H1 (cell line): ENCODE data around the gene ZBTB9. TPM values are rescaled to one million over a fixed set of nuclear protein-coding genes. Genes with fewer than 3 reads are reported as not detected.

Source experiments
- CTCF ChIA-PET: fragments of 300-600 bp; sonication (Branson Sonifier 250); formaldehyde crosslinking; loops from one replicate; lab custom pipeline; 2021; ENCODE audit not compliant: partially characterized antibody; lab: Charles Lee
- POLR2A ChIA-PET: fragments of 300-600 bp; sonication (Branson Sonifier 250); formaldehyde crosslinking; loops from one replicate; lab custom pipeline; 2021; ENCODE audit warnings: inconsistent platforms; ENCODE audit not compliant: partially characterized antibody; lab: Charles Lee
- DNase-seq, 2 experiments: peaks; one replicate each; pipeline versions ENCODE4 v3.0.0 to v3.0.0-alpha.2; 2010 to 2022; ENCODE audit warnings: low spot score in 2 of 2, low read depth in 1 of 2, mixed read lengths in 1 of 2
- FAIRE-seq: peaks from 2 replicates; lab custom pipeline; 2011; peaks lifted over from hg19 to GRCh38; lab: Jason Lieb, UNC
- H2AFZ ChIP-seq: 2 replicates; pipeline ENCODE4 v1.8.1; 2012; ENCODE audit warnings: low read length, inconsistent platforms
- H2AK5ac ChIP-seq: 2 replicates; pipeline ENCODE4 v1.6.1; 2013; ENCODE audit warnings: low read depth, low read length
- H2BK120ac ChIP-seq: replicated peaks from 2 replicates; pipeline ENCODE3; 2013; ENCODE audit warnings: low read depth, low read length, inconsistent platforms
- H2BK12ac ChIP-seq: 2 replicates; pipeline ENCODE4 v1.6.1; 2013; ENCODE audit warnings: low read depth, low read length
- H2BK15ac ChIP-seq: 2 replicates; pipeline ENCODE4 v1.6.1; 2013; ENCODE audit warnings: low read length
- H2BK20ac ChIP-seq: 2 replicates; pipeline ENCODE4 v1.6.1; 2013; ENCODE audit warnings: low read length
- H2BK5ac ChIP-seq: 2 replicates; pipeline ENCODE4 v1.6.1; 2013; ENCODE audit warnings: low read depth, low read length
- H3K14ac ChIP-seq: 2 replicates; pipeline ENCODE4 v1.6.1; 2013; ENCODE audit warnings: inconsistent platforms; ENCODE audit not compliant: insufficient read length
- H3K18ac ChIP-seq: 2 replicates; pipeline ENCODE4 v1.6.1; 2013; ENCODE audit warnings: low read length; ENCODE audit errors: extremely low read depth
- H3K23ac ChIP-seq: 2 replicates; pipeline ENCODE4 v1.6.1; 2013; ENCODE audit warnings: inconsistent platforms; ENCODE audit not compliant: insufficient read length
- H3K23me2 ChIP-seq: 2 replicates; pipeline ENCODE4 v1.6.1; 2013; ENCODE audit warnings: low read depth, low read length
- H3K27ac ChIP-seq: 2 replicates; pipeline ENCODE4 v1.6.1; 2011; ENCODE audit warnings: low read depth, low read length, inconsistent platforms
- H3K27me3 ChIP-seq, 4 experiments: replicated peaks in 1 of 4; 1 replicate in 1 of 4; 2 replicates in 3 of 4; pipeline versions ENCODE4 v1.6.1 to v1.8.1; 2011 to 2013; ENCODE audit warnings: low read length in 3 of 4, mild to moderate bottlenecking in 3 of 4, inconsistent platforms in 2 of 4, mixed read lengths in 2 of 4, moderate library complexity in 1 of 4; ENCODE audit not compliant: control insufficient read depth in 3 of 4, insufficient read depth in 3 of 4; ENCODE audit errors: extremely low read depth in 1 of 4
- H3K36me3 ChIP-seq, 4 experiments: 2 replicates each; pipeline versions ENCODE4 v1.6.1 to v1.8.1; 2011 to 2013; ENCODE audit warnings: mild to moderate bottlenecking in 4 of 4, low read length in 3 of 4, moderate library complexity in 2 of 4, control low read depth in 1 of 4, inconsistent platforms in 1 of 4; ENCODE audit not compliant: insufficient read depth in 4 of 4, control insufficient read depth in 2 of 4
- H3K4ac ChIP-seq: replicated peaks from 2 replicates; pipeline ENCODE3; 2013; ENCODE audit warnings: low read length, low read depth, mixed read lengths, inconsistent platforms; ENCODE audit not compliant: insufficient read length
- H3K4me1 ChIP-seq, 4 experiments: replicated peaks in 1 of 4; 1 replicate in 1 of 4; 2 replicates in 3 of 4; pipeline versions ENCODE4 v1.6.1 to v1.8.1; 2011 to 2013; ENCODE audit warnings: low read length in 3 of 4, inconsistent platforms in 2 of 4, mixed read lengths in 1 of 4; ENCODE audit not compliant: insufficient read depth in 4 of 4, control insufficient read depth in 3 of 4
- H3K4me2 ChIP-seq, 2 experiments: 2 replicates each; pipeline versions ENCODE4 v1.6.1 to v1.8.1; 2011 to 2013; ENCODE audit warnings: low read depth in 2 of 2, low read length in 2 of 2, control low read depth in 1 of 2, inconsistent platforms in 1 of 2, mild to moderate bottlenecking in 1 of 2; ENCODE audit not compliant: insufficient read depth in 1 of 2
- H3K4me3 ChIP-seq, 4 experiments: fragments of 200-600, 300-600 bp in 1 of 4; sonication (generic), shearing (Covaris generic), sonication (Bioruptor Twin) in 1 of 4; 2 replicates each; pipeline versions ENCODE4 v1.5.1 to v1.8.1; 2011 to 2016; ENCODE audit warnings: low read length in 4 of 4, low read depth in 3 of 4, control low read depth in 2 of 4, inconsistent platforms in 2 of 4, mild to moderate bottlenecking in 2 of 4, mixed read lengths in 1 of 4, moderate library complexity in 1 of 4; ENCODE audit not compliant: insufficient read depth in 2 of 4; ENCODE audit errors: extremely low read depth in 1 of 4
- H3K56ac ChIP-seq: replicated peaks from 2 replicates; pipeline ENCODE3; 2013; ENCODE audit warnings: low read depth, mild to moderate bottlenecking, mixed read lengths, low read length, inconsistent platforms; ENCODE audit not compliant: insufficient read length
- H3K79me1 ChIP-seq: 2 replicates; pipeline ENCODE4 v1.6.1; 2013; ENCODE audit warnings: low read depth, low read length, control low read depth
- H3K79me2 ChIP-seq, 2 experiments: 2 replicates each; pipeline versions ENCODE4 v1.6.1 to v1.8.1; 2012 to 2013; ENCODE audit warnings: low read length in 2 of 2, mild to moderate bottlenecking in 2 of 2, inconsistent platforms in 1 of 2; ENCODE audit not compliant: insufficient read depth in 2 of 2, control insufficient read depth in 1 of 2
- H3K9ac ChIP-seq, 4 experiments: replicated peaks in 1 of 4; 1 replicate in 1 of 4; 2 replicates in 3 of 4; pipeline versions ENCODE4 v1.6.1 to v1.8.1; 2011 to 2013; ENCODE audit warnings: low read depth in 3 of 4, low read length in 3 of 4, control low read depth in 2 of 4, mild to moderate bottlenecking in 2 of 4, moderate library complexity in 2 of 4, inconsistent platforms in 1 of 4; ENCODE audit errors: extremely low read depth in 1 of 4
- H3K9me3 ChIP-seq, 2 experiments: 2 replicates each; pipeline versions ENCODE4 v1.6.1 to v1.8.1; 2012 to 2013; ENCODE audit warnings: mild to moderate bottlenecking in 2 of 2, moderate library complexity in 2 of 2, control low read depth in 1 of 2, inconsistent platforms in 1 of 2, low read depth in 1 of 2, low read length in 1 of 2, mixed read lengths in 1 of 2; ENCODE audit not compliant: insufficient read depth in 2 of 2
- H4K20me1 ChIP-seq, 2 experiments: replicated peaks in 1 of 2; 2 replicates each; pipeline versions ENCODE3 to v1.8.1; 2011 to 2013; ENCODE audit warnings: inconsistent platforms in 2 of 2, low read length in 2 of 2, mild to moderate bottlenecking in 1 of 2; ENCODE audit not compliant: insufficient read depth in 2 of 2, control insufficient read depth in 1 of 2
- H4K5ac ChIP-seq: 2 replicates; pipeline ENCODE4 v1.6.1; 2013; ENCODE audit warnings: low read length, low read depth, mixed read lengths, inconsistent platforms; ENCODE audit not compliant: insufficient read length
- H4K8ac ChIP-seq: 2 replicates; pipeline ENCODE4 v1.8.0; 2013; ENCODE audit warnings: mild to moderate bottlenecking, moderate library complexity, low read length, inconsistent platforms; ENCODE audit not compliant: insufficient read depth; ENCODE audit errors: extremely low read depth
- H4K91ac ChIP-seq: replicated peaks from 2 replicates; pipeline ENCODE3; 2013; ENCODE audit warnings: low read length, mixed read lengths, inconsistent platforms; ENCODE audit not compliant: insufficient read length
- CBX8 ChIP-seq: fragments of 300-800, 300-1000 bp; sonication (generic); IDR thresholded peaks from 2 replicates; pipeline ENCODE4 v1.7.1; 2016; ENCODE audit warnings: low read depth, low read length, borderline replicate concordance
- CHD1 ChIP-seq: IDR thresholded peaks from 2 replicates; pipeline ENCODE4 v1.6.1; 2012; ENCODE audit warnings: low read depth, low read length, improper control_type of control experiment
- E2F6 ChIP-seq: IDR thresholded peaks from 2 replicates; pipeline ENCODE4 v1.6.1; 2012; ENCODE audit warnings: inconsistent platforms
- EP300 ChIP-seq, 2 experiments: IDR thresholded peaks; 1 replicate in 1 of 2; 2 replicates in 1 of 2; pipeline ENCODE4 v1.6.1; 2011 to 2012; ENCODE audit warnings: low read depth in 2 of 2, low read length in 2 of 2, mild to moderate bottlenecking in 2 of 2, borderline replicate concordance in 1 of 2, inconsistent platforms in 1 of 2, moderate library complexity in 1 of 2
- EZH2 ChIP-seq: fragments of 200-600 bp; sonication (generic); IDR thresholded peaks from 2 replicates; pipeline ENCODE4 v1.7.1; 2012; ENCODE audit warnings: low read depth, mild to moderate bottlenecking, moderate library complexity, low read length, inconsistent platforms; ENCODE audit not compliant: severe bottlenecking
- GABPA ChIP-seq: IDR thresholded peaks from 2 replicates; pipeline ENCODE4 v1.6.1; 2011; ENCODE audit warnings: mild to moderate bottlenecking, low read length, moderate library complexity, borderline replicate concordance; ENCODE audit not compliant: insufficient read depth
- KDM5A ChIP-seq: fragments of 200-600 bp; IDR thresholded peaks from 2 replicates; pipeline ENCODE4 v1.7.1; 2012; ENCODE audit warnings: mild to moderate bottlenecking, low read length, inconsistent platforms, mixed read lengths
- NANOG ChIP-seq: IDR thresholded peaks from 2 replicates; pipeline ENCODE4 v1.6.1; 2011; ENCODE audit warnings: low read length, low read depth, mild to moderate bottlenecking, inconsistent platforms; ENCODE audit not compliant: insufficient read depth, poor library complexity, severe bottlenecking
- RBBP5 ChIP-seq: IDR thresholded peaks from 2 replicates; pipeline ENCODE4 v1.7.1; 2012; ENCODE audit warnings: low read depth, mild to moderate bottlenecking, inconsistent platforms, low read length, moderate library complexity, borderline replicate concordance
- SAP30 ChIP-seq: fragments of 300-600 bp; sonication (generic); IDR thresholded peaks from 2 replicates; pipeline ENCODE4 v1.7.1; 2012; ENCODE audit warnings: low read length, moderate library complexity, mild to moderate bottlenecking, inconsistent platforms; ENCODE audit not compliant: insufficient read depth, insufficient replicate concordance
- SUZ12 ChIP-seq: fragments of 200-600 bp; sonication (generic); IDR thresholded peaks from 2 replicates; pipeline ENCODE4 v1.6.1; 2012; ENCODE audit warnings: mild to moderate bottlenecking, inconsistent platforms, low read length, moderate library complexity, mixed read lengths
- TCF12 ChIP-seq: IDR thresholded peaks from 2 replicates; pipeline ENCODE4 v1.6.1; 2011; ENCODE audit warnings: low read depth, mild to moderate bottlenecking, low read length
- WGBS, 2 experiments: shearing (Covaris generic) in 1 of 2; methylation state at CpG; one replicate each; pipeline versions ENCODE4 v1.1.6 to v1.1.7; 2013 to 2015; ENCODE audit warnings: low lambda C conversion rate in 2 of 2, mixed read lengths in 2 of 2, inconsistent platforms in 1 of 2, low coverage in 1 of 2, missing lambda C conversion rate in 1 of 2; ENCODE audit not compliant: insufficient replicate concordance in 2 of 2, insufficient coverage in 1 of 2, insufficient read length in 1 of 2; ENCODE audit errors: extremely low coverage in 1 of 2, missing lambda C conversion rate in 1 of 2; 5-methylcytosine and 5-hydroxymethylcytosine counted together
- polyA plus RNA-seq, 7 experiments: library from polyadenylated mRNA; depleted of rRNA in 3 of 7; stranded (reverse) in 5 of 7; unstranded in 2 of 7; fragments of >200 nt in 5 of 7; fragments of 200-250 nt in 2 of 7; gene quantifications; 1 replicate in 5 of 7; 2 replicates in 1 of 7; 4 replicates in 1 of 7; pipeline versions ENCODE4 v1.2.1 to v1.2.3, GENCODE V29; 2011 to 2013; ENCODE audit warnings: missing spikeins in 2 of 7, mixed read lengths in 2 of 7
- total RNA-seq: library from RNA; stranded (reverse); fragmentation: NEBNext Ultra II Directional; extraction: Animal tissue kit (Norgen Biotek cat#: 25700); gene quantifications from 2 replicates; pipeline ENCODE4 v1.2.1, GENCODE V29; 2021

ZBTB9 gene
- total and polyA plus RNA-seq, 2 of the 8 experiments (the other 6 are each of a cell fraction or from before 2014, with no cell fraction given) = 16.9 to 20.2 TPM

- Histone ChIP-seq H3K14ac (no peak overlapping the region), H4K20me1 (peaks cover 0 to 13% of the 10 kb centered on the region in 2 experiments), H3K79me2 (no peaks in the 10 kb centered on the region), H3K56ac (no peak overlapping the region), H3K23ac (no peak overlapping the region), H3K79me1 (0 out of 2 replicates have a peak, but pooled peaks cover 2% of the 10 kb centered on the region), H4K5ac (no peak overlapping the region), H3K27me3 (no peaks in the 10 kb centered on the region), H2BK20ac (no peak overlapping the region), H4K91ac (no peak overlapping the region), H3K23me2 (no peaks in the 10 kb centered on the region; the same call in 1 of the 2 replicates), H2BK5ac (no peak overlapping the region), H4K8ac (no peak overlapping the region), H3K4me3 (no peak overlapping the region), H3K36me3 (peaks cover 30 to 55% (median 51%) of the 10 kb centered on the region in 4 experiments), H3K4me1 (peaks cover 0 to 2% (median 0%) of the 10 kb centered on the region in 4 experiments; a peak in 1 of 7 replicates), H3K4me2 (no peak overlapping the region), H2AFZ (no peak overlapping the region), H2BK12ac (no peak overlapping the region), H2BK120ac (no peak overlapping the region), H2AK5ac (no peak overlapping the region), H3K4ac (no peak overlapping the region), H3K9me3 (no peaks in the 10 kb centered on the region), H2BK15ac (no peak overlapping the region), H3K18ac (no peak overlapping the region), H3K27ac (no peak overlapping the region), H3K9ac (no peak overlapping the region)
- ChIA-PET CTCF (interaction anchor here (0.6 kb wide), 1 partner anchor 9 kb away, joined by 3 read pairs; no protein-coding TSS in a partner anchor), POLR2A (interaction anchor here (1.5 kb wide), 1 partner anchor 13 kb away, joined by 5 read pairs; the partner anchor contains the start of gene KIFC1)
- TF ChIP-seq CHD1 = no peak
- TF ChIP-seq NANOG = no peak
- TF ChIP-seq SAP30 = no peak
- no peak for TF ChIP-seq SUZ12
- TF ChIP-seq RBBP5 = no peak
- TF ChIP-seq EZH2 = no peak
- no peak for TF ChIP-seq TCF12
- TF ChIP-seq GABPA = no peak
- no peak for TF ChIP-seq EP300 (IDR thresholded peaks at IDR 0.05; ENCODE audit: borderline replicate concordance in 1 of 2, low read depth in 2 of 2, low read length in 2 of 2)
- no peak for TF ChIP-seq CBX8
- TF ChIP-seq E2F6 = no peak
- TF ChIP-seq KDM5A = no peak
- WGBS, 2 experiments = 95% methylated on average over 17 of the region's 17 CpGs; no CpG with 5 or more reads in 1 of the 2 experiments
- DNase-seq = no peak
- FAIRE-seq = no peak
Measured at GRCh38 chr6:33404884-33405283, 49.5 kb upstream of the ZBTB9 start.
